Measurements from ENCODE around the gene EFNB3.

GRCh38 chr17:7667656-7668406, 37.2 kb upstream of the EFNB3 start:
- no peak for TF ChIP-seq POLR2A (IDR thresholded peaks at IDR 0.05)
- TF ChIP-seq CTCF (IDR thresholded peaks at IDR 0.05) = no peak
